ENCODE data around the gene NTSR2. TPM values are rescaled to one million over a fixed set of nuclear protein-coding genes. Genes with fewer than 3 reads are reported as not detected.

Gene NTSR2
- total RNA-seq, 2 experiments from 2014 or later = not detected

DNA sequence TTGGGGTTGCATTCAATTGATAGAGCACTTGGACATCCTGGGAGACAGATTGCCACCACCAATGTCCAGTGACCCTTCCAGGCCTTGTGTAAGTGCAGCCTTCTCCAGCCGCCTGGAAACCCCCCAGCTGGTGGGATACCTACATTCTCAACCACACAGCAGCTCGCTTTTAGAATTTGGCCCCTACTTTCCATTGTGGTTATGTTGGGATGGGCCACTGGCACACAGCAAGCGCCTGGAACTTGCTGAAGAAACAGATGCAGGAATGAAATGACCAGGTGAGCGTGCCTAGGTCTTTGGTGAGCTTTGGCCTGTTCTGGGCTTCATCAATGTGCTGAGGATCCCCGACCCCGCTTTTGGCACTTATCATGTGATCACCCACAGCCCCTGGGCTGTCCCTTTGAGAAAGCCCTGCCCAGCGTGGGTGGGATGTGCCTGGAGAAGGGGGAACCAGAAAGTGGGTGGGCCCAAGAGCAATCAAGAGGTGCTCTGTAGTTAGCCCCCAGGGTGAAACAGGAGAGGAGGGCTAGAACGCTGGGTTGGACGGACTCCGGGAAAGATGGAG, 16.0 kb upstream of the NTSR2 start:
- H3K36me3 ChIP-seq (ENCODE audit: insufficient read depth, low read length) = no peaks in the 10 kb centered on the region
- no TSS peak for BruUV-seq (replicated peaks)
- H3K79me2 ChIP-seq (ENCODE audit: insufficient read depth, low read depth, low read length) = no peaks in the 10 kb centered on the region
- H3K27ac ChIP-seq (ENCODE audit: low read depth, low read length, poor library complexity, severe bottlenecking) = no peak overlapping the region
- DNase-seq (ENCODE audit: low spot score) = no peak
- no peaks in the 10 kb centered on the region for H4K20me1 ChIP-seq (ENCODE audit: insufficient read depth, low read length)
- no peak overlapping the region for H3K4me2 ChIP-seq (ENCODE audit: low read length)
- TF ChIP-seq EZH2phosphoT487 (IDR thresholded peaks at IDR 0.05; ENCODE audit: borderline replicate concordance, low read depth, low read length) (no peak), CTCF (conservative IDR thresholded peaks at IDR 0.05; ENCODE audit: low read length) (no peak)
- CTCF ChIA-PET (ENCODE audit: unreplicated experiment) = interaction anchor here (0.7 kb wide), 1 partner anchor 594 kb away, joined by 4 read pairs; no protein-coding TSS in a partner anchor
- peaks cover 10% of the 10 kb centered on the region for H3K4me1 ChIP-seq (ENCODE audit: insufficient read depth, low read length, poor library complexity, severe bottlenecking)
- POLR2A ChIA-PET = no interaction called here
- no peaks in the 10 kb centered on the region for H3K9me2 ChIP-seq (ENCODE audit: insufficient read depth, low read length)
- H3K9me3 ChIP-seq (ENCODE audit: low read length) = no peaks in the 10 kb centered on the region
- no peak overlapping the region for H2AFZ ChIP-seq (ENCODE audit: low read length)
- intact Hi-C loops (cut with micrococcal nuclease; ENCODE audit: unreplicated experiment) = no loop called here
- H3K4me3 ChIP-seq (ENCODE audit: low read depth, low read length, poor library complexity, severe bottlenecking) = no peak overlapping the region

DNA sequence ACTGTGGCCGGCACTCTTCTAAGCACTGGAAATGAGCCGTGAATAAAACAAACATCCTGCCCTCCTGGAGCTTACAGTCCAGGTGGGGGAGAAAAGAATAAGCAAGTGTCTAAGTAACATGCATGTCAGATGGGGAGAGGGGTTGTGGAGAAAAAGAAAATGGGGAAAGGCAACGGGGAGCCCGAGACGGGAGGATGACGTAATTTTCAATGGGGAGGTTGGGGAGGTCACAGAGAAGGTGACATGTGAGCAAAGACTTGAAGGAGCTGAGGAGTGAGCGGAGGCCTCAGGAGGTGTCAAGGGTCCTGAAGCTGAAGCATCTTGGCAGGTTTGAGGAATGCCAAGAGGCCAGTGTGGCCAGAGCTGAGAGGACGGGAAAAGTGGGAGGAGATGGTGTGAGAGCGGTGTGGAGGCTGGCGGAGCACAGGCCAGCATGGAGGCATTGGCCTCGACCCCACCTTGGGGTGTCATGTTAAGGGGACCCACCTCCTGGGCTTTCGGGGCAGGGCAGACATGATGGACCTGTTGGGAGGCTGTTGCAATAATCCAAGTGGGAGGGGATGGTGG, 15.0 kb upstream of the NTSR2 start:
- DNase-seq (ENCODE audit: low spot score) = no peak
- ChIA-PET CTCF (ENCODE audit: unreplicated experiment) (no interaction called here), POLR2A (interaction anchor here (0.5 kb wide), 1 partner anchor 16 kb away, joined by 4 read pairs; no protein-coding TSS in a partner anchor)
- Histone ChIP-seq H2AFZ (ENCODE audit: low read length) (no peak overlapping the region), H3K79me2 (ENCODE audit: insufficient read depth, low read depth, low read length) (no peaks in the 10 kb centered on the region), H3K36me3 (ENCODE audit: insufficient read depth, low read length) (no peaks in the 10 kb centered on the region), H3K4me2 (ENCODE audit: low read length) (no peak overlapping the region), H3K9me3 (ENCODE audit: low read length) (no peaks in the 10 kb centered on the region), H3K4me3 (ENCODE audit: low read depth, low read length, poor library complexity, severe bottlenecking) (no peak overlapping the region), H3K4me1 (ENCODE audit: insufficient read depth, low read length, poor library complexity, severe bottlenecking) (peaks cover 10% of the 10 kb centered on the region), H4K20me1 (ENCODE audit: insufficient read depth, low read length) (no peaks in the 10 kb centered on the region), H3K9me2 (ENCODE audit: insufficient read depth, low read length) (no peaks in the 10 kb centered on the region), H3K27ac (ENCODE audit: low read depth, low read length, poor library complexity, severe bottlenecking) (no peak overlapping the region)
- intact Hi-C loops (cut with micrococcal nuclease; ENCODE audit: unreplicated experiment) = loop anchor here (5.0 kb wide), 1 partner anchor 553 kb away; a partner anchor contains a TSS
- BruUV-seq (replicated peaks) = no TSS peak
- no peak for TF ChIP-seq EZH2phosphoT487 (IDR thresholded peaks at IDR 0.05; ENCODE audit: borderline replicate concordance, low read depth, low read length)
- no peak for TF ChIP-seq CTCF (conservative IDR thresholded peaks at IDR 0.05; ENCODE audit: low read length)

DNA sequence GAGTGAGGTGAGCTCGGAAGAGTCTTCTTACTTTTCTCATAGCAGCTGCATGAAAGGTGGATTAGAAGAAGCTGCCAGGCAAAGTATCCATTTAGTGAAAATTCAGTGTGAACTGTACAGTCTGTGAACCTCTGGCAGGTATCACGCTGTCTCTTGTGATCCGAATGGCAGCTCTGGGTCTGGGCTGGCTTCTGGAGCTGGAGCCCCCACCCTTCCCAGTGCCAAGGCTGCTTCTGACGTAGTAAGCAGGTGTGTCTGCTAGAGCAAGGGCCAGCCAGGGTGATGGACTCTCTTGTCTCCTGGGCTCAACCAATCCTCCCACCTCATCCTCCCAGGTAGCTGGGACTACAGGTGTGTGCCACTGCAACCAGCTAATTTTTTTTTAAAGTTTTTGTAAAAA, 14.0 kb upstream of the NTSR2 start:
- Histone ChIP-seq H3K27ac (ENCODE audit: low read depth, low read length, poor library complexity, severe bottlenecking) (no peak overlapping the region), H4K20me1 (ENCODE audit: insufficient read depth, low read length) (no peaks in the 10 kb centered on the region), H3K4me3 (ENCODE audit: low read depth, low read length, poor library complexity, severe bottlenecking) (no peak overlapping the region), H3K9me3 (ENCODE audit: low read length) (no peaks in the 10 kb centered on the region), H3K9me2 (ENCODE audit: insufficient read depth, low read length) (no peaks in the 10 kb centered on the region), H3K4me2 (ENCODE audit: low read length) (no peak overlapping the region), H3K79me2 (ENCODE audit: insufficient read depth, low read depth, low read length) (no peaks in the 10 kb centered on the region), H2AFZ (ENCODE audit: low read length) (no peak overlapping the region), H3K4me1 (ENCODE audit: insufficient read depth, low read length, poor library complexity, severe bottlenecking) (peaks cover 10% of the 10 kb centered on the region), H3K36me3 (ENCODE audit: insufficient read depth, low read length) (no peaks in the 10 kb centered on the region)
- intact Hi-C loops (cut with micrococcal nuclease; ENCODE audit: unreplicated experiment) = loop anchor here (2.0 to 5.0 kb wide), 2 partner anchors 207 to 552 kb away; a partner anchor contains a TSS
- CTCF ChIA-PET (ENCODE audit: unreplicated experiment) = no interaction called here
- no peak for DNase-seq (ENCODE audit: low spot score)
- no peak for TF ChIP-seq CTCF (conservative IDR thresholded peaks at IDR 0.05; ENCODE audit: low read length)
- no peak for TF ChIP-seq EZH2phosphoT487 (IDR thresholded peaks at IDR 0.05; ENCODE audit: borderline replicate concordance, low read depth, low read length)
- POLR2A ChIA-PET = no interaction called here
- no TSS peak for BruUV-seq (replicated peaks)

Data from OCI-LY7 (cell line).